ENCODE measurements around the gene ZXDC.

ZXDC gene

DNA sequence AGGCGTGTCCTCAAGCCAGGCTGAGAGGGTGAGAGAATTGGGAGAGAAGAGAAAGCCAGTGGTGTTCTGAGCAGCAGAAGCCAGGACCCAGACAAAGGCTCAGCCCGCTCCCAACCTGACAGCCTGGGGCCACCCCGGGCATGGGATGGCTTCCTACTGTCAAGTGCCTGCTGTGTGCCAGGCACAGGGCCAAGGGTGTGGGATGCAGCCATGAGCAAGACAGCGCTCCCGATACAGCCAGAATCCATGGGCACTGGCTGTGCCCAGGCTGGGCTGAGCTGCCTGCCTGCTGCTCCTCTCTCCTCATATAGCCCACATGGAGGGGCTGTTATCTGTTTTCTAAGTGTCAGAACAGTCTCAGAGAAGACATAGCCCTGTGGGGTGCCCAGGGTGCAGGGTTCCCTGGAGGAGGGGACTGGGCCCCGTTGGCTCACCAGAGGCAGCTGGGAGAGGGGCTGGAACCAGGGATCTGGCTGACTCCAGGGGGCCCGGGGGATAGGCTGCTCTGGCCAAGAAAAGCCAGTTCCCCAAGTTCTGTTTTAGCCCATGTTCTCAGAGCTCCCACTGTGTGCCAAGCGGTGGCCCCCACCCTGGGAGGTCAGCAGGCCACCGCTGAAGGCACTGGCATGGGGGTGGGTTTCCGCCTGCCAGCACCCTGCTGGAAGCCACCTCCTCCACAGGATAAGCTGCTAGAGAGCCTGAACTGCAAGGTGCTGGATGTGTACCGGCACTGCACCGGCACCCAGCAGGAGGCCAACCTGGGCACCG lies 42.0 kb downstream of the ZXDC start:
- no peak for DNase-seq

DNA sequence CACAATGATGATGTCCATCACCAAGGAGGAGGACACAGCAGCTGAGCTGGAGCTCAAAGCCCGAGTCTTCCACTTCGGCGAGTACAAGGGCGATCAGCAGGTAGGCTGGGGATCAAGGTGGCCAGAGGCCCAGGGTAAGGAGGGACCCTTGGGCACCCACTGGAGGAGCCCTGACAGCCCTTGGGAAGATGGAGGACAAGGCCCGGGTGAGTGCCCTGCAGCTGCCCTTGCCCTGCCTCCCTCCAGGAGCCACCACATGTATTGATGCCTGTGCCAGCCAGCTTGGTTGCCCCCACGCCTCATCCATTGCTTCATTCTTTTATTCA lies 42.6 kb downstream of the ZXDC start:
- DNase-seq: no peak

DNA sequence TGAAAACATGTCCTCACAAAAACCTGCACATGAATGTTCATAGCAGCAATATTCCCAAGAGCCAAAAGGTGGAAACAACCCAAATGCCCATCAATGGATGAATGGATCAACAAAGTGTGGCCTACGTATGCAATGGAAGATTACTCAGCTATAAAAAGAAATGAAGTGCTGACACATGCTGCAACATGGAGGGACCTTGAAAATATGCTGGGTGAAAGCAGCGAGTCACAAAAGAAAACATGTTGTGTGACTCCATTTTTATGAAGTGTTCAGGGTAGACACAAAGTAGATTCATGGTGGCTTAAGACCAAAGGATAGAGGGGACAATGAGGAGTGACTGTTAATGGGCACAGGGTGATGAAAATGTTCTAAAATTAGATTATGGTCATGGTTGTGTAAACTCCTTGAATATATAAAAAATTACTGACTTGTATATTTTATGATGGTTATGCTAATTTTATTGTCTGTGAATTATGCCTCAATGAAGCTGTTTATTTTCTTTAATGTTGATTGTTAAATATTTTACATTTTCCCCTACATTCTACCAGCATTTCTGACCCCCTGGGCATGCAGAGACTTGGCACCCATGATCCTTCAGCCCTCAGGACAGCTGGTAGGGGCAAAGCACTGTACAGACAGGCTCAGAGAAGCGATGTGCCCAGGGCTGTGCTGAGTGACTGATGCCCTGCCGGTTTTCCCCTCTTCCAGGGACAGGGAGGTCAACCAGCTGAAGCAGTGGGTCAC lies 43.2 kb downstream of the ZXDC start:
- no peak for DNase-seq

DNA sequence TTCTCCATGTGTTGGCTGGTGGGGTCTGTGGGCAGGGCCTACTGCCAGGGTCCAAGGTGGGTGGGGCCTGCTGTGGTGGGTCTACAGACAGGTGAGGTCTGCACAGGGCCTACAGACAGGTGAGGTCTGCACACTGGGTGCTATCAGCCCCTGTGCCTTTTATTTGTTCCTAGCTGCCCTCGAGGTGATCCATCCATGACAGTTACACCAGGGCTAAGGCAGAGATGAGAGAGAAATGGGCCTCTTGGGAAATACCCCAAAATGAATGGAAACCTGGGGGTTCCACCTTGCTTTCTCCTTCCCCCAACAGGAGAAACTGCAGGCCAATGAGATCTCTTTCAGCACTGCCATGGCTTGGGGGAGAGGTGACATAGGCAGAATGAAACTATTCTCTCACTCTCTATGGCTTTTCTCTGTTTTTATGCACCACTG lies 44.6 kb downstream of the ZXDC start:
- DNase-seq: no peak

DNA sequence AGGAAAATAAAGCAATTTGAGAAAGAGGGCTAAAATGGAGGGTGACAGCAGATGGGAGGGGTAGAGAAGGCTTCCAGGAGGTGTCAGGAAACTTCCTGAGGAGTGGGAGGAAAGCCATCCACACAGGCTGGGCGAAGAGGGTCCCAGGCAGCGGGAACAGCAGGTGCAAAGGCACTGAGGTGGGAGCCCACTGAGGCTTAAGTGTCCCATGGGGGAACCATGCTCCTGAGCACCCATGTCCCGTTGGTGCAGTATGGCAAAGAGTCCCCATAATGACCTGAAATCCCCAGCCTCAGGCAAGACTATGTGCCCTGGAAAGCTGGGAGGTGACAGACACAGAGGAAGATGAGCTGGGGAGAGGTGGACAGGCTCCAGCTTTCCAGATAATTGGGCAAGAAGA lies 50.9 kb downstream of the ZXDC start:
- no peak for DNase-seq

DNA sequence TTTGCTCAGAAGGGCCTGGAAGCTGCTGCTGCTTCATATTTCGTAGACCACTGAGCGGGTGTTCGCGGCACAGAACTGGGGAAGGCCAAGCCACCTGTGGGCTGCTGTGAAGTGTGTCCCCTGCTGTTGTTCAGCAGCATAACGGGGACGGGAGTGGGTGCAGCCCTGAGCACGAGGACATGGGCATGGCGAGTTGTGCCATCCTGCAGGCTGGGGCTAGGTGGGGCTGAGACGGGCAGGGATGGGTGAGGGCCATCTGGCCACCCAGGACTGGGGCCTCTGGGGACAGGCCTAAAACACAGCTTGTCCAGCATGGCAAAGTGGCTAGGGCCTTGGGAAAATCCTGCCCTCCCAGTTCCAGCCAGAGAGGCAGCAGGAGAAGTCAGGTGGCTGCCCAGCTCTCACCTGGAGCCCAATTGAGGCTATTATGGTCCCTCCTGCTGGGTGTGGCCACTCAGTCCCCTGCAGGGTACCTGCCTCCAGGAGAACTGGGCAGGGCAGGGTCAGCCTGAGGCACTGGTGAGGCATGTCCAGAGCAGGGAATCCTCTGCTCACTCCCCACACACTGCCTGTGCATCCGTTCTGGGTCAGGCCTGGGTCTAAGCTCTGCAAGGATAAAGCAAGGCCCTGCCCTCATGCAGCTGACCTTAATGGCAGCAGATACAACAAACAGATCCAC lies 51.5 kb downstream of the ZXDC start:
- DNase-seq: no peak

DNA sequence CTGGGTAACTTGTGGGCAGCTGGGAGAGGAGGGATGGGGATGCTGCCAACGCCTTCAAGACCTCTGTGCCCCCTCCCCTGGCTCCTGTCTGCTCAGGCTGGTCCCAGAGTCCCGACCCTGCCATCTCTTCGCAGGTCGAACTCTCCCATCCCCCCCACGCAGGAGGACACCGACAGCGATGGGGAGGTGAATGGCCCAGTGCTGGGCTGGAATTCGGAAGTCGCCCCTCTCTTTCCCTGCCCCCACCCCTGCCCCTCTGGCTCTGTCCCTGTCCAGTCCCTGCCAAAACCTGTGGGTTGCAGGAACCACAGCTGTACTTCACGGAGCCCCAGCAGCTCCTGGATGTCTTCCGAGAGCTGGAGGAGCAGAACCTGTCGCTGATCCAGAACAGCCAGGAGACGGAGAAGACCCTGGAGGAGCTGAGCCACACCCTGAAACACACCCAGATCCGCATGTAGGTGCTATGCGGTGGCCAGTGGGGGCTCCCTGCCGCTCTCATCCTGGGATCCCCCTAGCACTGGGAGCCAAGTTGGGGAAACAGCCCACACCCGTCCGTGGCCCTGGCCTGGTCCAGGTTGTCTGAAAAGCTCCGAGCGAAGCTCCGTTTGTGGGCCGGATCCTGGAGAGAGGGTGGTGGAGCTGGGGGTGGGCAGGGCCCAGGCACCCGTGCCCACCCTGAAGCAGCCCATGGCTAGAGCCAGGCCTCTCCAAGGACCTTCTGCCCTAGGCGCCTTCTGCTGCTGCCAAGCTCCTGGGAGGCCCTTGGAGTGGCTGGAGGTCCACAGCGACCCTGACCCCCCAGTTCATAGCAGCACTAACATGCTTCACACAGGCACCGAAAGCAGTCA lies 52.3 kb downstream of the ZXDC start:
- no peak for DNase-seq

DNA sequence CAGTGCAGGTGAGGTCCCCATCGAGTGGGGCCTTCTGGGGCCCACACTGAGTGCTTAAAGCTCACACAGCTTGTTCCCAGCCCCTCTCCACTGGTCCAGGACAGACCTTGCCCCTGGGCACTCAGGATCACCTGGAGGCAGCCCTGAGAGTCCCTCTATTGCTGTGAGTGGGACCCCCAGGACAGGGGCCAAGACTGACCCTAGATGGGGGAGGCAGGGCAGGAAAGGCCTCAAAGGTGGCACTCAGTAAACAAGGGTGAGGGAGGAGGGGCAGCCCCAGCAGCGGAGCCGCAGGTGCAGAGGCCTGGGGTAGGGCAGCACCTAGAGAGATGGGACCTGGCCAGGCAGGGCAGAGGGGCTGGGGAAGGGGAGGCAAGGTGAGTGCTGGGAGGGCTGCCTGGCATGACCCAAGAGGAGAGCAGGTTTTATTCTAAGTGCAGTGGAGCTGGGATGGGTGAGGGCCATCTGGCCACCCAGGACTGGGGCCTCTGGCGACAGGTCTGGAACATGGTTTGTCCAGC lies 53.1 kb downstream of the ZXDC start:
- no peak for DNase-seq

DNA sequence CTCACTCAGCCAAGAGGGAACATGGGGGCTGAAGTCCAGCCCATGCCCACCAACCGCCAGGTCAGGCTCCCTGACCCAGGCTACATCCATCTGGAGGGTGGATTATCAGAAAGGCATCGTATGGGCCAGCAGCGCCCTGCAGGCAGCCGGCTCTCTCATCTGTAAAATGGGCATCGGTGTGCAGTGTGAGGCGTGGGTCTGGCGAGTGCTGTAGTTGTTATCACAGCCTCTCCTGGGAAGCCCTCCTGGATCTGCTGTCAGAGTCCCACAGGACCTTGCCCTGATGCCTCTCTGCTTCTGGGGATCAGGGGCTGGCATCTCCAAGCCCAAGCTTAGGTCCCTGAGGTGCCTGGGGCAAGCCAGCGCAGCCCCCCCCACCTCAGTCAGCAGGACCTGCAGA lies 53.6 kb downstream of the ZXDC start:
- no peak for DNase-seq

DNA sequence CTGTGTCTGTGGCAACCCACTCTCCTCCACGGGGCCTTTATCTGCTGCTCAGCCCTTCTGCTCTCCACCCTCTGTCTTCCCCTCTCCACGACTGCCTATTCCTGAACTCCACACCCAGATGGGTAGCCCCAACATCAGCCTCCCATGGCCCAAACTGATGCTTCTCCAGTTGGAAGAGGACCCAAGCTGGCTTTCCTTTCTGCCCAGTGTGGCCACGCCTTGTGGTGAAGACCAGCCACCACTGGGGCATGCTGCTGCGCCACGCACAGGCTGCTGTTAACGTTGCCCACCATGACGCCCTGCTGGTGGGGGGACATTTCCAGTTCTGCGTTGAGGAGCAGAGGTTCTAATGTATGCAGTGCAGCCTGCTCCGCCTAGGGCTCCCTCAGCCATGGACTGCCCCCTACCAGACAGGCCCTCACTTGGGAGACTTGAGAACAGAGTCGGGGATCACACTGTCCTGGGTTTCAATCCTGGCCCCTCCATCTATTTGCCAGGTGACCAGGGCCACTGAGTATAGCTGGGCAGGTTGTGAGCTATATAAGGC lies 54.0 kb downstream of the ZXDC start:
- no peak for DNase-seq

DNA sequence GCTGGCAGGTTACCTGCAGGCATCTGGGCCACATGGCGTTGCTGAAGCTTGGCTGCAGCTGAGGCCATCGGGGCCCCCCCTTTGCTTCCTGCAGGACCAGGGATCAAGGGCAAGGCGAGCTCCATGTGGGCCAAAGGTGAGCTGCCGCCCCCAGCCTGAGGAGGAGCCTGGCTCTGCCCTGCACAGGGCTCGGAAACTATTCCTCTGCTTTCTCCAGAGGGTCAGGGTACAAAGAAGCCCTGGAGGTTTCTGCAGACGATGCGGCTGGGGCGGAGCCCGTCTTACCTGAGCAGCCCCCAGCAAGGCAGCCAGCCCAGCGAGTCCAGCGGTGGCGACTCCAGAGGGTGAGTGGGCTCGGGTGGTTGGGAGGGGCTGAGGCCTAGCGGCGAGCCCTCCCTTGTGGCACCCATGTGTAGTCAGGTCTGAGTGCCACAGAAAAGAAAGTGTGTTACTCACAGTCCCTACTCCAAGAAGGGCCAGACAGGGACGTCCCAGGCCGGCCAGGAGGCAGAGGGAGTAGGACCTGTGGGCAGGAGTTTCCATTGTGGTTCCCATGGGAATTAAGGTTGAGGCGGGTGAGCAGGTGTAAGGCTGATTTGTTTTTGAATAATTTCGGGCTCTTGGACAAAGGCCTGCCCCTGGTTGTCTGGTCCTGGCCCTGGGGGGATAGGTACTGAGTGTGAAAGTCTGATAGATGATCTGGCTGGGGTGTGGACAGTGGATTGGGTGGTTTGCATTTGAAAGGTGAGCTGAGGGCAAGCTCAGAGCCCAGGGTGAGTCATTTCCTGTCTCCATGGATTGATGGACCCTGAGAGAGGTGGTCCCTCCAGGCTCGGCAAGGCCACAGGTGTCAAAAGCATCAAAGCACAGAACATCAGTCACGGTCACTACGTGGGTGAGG lies 55.6 kb downstream of the ZXDC start:
- DNase-seq: no peak

DNA sequence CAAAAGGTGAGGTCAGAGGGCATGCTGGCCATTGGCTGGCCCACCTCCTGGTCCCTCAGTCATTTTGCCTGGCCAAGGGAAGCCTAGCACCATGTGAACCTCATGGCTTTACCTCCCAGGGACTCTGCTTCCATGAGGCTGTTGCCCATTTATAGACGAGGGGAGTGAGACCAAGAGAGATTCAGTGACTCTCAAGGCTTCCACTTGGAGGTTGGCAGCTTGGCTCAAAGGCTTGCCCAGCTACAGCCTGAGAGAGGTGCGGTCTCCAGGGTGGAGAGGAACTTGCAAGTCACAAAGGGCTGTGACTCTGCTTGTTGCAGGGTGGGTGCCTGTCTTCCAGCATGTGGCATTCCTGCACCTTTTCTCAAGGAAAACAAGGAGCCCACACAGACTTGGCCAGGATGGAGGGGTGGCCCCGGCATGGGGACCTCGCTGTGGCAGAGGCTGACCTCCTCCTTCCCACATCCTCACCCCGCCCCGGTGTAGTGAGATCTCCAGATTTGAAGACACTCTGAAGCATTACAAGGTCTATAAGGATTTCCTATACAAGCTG lies 56.5 kb downstream of the ZXDC start:
- DNase-seq: no peak

DNA sequence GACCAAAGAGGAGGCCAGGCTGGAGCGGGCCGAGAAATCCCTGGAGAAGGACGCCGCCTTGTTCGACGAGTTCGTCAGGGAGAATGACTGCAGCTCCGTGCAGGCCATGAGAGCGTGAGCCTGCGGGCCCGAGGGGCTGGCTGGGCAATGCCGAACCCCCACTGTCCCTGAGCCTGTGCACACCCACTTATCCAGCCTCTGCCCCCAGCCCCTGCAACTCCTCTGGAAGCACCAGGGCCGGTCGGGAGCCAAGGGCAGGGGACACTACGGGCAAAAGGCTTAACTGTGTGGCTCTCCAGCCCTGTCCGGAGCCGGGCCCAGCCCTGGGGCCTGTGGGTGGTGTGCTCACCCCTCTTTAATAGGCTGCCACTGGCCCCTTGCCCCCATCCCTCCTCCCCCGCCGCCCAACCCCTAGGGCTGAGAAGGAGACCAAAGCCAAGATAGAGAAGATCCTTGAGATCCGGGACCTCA lies 57.0 kb downstream of the ZXDC start:
- no peak for DNase-seq

DNA sequence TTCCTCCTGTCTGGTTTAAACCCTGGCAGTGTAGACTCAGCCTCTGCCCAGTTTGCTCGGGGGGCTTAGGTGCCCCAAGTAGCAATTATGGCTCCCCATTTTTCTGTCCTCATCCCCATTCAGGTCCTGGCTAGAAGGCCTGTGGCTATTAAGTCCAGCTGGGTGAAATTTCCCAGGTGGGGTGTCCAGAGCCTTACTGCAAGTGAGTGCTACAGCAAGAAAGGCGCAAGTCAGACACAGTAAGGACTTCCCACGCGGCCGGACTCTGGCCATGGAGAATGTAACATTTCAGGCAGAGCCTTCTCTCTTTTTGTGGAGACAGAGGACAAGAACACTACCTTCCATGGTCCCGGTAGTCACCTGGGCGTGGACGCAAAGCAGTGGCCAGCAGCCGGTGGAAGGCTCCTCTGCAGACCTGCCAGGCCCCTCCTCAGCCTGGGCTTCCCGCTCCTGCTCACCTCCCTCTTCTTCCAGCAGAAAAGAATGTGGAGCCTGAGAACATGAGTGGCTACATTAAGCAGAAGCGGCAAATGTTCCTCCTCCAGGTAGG lies 57.6 kb downstream of the ZXDC start:
- no peak for DNase-seq

DNA sequence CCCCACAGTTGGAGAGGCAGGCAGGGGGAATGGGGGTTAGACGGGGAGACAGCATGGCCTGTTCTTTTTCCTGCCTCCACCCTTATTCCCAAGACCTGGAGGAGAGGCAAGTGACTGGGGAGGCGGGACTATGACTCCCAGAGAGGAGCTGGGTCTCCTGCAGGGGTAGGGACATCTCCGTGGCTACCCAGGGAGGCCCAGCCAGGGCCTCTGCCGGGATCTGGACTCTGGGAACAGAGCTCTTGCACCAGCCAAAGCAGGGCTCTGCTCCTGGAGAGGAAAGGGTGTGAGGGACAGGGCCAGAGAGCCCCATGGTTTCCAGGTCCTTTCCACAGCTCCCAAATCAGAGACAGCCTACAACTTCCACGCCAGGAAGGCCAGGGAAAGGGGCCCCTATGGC lies 58.2 kb downstream of the ZXDC start:
- no peak for DNase-seq

DNA sequence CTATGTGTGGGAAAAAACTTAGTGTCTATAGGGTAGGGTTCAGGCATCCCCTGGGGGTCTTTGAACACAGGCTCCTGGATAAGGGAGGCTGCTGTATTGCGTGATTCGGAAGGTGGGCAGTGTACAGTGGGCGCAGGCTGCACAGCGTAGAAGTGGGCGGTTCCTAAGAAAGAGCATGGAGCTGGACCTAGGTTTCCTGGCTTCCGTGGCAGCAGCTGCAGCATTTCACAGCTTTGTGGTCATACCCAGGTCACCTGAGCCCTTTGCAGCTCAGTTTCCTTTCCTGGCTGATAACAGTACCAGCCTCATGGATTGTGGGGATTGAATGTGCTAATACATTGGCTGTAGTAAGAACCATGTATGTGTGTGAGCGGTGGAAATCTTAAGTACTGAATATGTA lies 58.7 kb downstream of the ZXDC start:
- no peak for DNase-seq

DNA sequence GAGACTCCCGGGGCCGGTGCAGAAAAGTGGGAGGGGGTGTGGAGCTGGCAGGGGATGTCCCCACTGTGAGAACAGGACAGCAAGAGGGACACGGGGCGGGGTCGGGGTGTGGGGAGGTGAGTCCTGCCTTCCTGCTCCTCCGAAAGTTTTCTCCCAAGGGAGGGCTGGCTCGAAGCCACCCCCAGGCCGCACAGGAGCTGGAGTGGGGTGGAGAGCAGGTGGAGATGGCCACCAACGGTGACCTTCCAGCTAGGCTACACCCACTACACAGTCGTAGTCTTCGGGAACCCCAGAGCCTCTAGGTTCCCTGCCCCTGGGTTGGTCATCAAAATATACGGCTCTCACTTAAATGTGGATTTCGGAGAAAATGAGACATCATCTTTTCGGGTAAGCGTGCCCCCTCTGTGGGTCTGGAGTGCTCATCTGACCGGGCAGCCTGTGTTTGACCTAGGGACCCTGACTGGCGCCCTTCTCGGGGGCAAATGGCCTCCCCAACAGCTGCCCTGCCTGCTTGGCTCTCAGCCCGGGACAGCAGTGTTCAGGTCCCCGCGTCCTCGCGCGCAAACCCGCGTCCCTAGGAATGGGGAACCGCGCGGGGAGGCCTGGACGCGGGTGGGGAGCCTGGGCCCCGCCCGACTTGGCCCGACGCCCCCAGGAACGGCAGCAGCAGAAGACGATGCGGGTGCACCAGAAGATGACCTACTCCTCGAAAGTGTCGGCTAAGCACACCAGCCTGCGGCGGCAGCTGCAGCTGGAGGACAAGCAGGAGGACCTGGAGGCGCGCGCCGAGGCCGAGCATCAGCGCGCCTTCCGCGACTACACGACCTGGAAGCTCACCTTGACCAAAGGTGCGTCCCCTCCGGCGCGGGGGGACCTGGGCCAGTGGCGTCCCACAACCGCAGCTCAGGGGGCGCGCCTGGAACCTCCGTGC lies 59.8 kb downstream of the ZXDC start:
- DNase-seq: no peak

DNA sequence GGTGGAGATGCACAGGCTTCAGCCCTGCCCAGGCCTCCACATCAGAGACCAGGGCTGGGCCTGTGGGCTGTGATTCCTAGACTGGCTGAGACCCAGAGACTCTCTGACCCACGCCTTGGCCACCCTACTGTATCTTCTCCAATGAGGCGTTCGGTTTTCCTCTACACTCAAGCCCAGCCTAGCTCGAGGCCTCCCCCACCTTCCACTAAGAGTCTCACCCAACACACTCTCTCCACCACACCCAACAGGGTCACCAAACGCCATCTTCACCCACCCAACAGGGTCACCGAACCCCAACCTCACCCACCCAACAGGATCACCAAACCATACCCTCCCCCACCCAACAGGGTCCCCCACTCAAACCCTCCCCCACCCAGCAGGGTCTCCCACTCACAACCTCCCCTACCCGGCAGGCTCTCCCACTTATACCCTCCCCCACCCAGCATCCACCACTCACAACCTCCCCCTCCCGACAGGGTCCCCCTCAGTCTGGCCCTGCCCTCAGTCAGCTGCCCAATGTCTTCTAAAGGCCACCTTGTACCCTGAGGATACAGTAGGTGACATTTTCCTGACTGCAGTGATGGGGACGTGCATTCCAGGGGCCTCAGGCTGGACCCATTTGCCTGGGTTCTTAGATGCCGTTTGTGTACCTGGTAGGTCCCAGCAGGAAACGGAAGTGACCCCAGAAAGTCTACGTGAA lies 60.6 kb downstream of the ZXDC start:
- DNase-seq: no peak

DNA sequence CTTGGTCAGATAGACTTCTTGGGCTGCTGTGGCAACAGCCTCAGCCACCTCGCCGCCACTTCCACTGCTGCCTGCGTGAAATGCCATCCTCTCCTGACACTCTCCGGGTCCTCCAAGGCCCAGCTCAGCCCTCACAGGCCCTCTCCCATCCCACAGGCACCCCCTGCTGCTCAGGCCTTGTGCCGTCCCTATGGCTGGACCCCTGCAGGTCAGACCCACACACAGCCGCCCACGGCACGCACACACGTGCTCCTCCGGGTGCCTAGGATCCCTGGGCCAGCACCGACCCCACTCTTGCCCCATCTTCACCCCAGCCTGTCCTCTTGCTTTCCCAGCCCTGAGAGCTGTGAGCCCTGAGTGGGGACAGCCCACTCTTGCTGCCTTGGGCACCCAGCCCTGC lies 61.3 kb downstream of the ZXDC start:
- no peak for DNase-seq
